ENCODE results near the gene TP53I13.

TP53I13 gene

DNA sequence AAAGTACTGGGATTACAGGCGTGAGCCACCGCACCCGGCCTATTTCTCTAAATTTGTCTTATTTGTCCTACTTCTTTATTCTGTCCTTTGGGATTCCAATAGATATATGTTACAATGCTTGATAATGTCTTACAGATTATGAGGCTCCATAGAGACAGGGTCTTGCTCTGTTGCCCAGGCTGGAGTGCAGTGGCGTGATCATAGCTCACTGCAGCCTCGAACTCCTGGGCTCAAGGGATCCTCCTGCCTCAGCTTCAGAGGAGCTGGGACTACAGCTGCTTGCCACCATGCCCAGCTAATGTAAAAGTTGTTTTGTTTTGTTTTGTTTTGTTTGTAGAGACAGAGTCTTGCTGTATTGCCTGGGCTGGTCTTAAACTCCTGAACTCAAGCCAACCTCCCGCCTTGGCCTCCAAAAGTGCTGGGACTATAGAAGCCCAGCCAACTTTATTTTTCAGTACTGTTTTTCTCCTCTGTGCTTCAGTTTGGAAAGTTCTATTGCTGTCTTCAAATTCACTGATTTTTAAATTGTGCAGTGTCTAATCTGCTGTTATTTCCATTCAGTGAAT, 34.7 kb downstream of the TP53I13 start (continued):
- TF ChIP-seq, protein P1, sequence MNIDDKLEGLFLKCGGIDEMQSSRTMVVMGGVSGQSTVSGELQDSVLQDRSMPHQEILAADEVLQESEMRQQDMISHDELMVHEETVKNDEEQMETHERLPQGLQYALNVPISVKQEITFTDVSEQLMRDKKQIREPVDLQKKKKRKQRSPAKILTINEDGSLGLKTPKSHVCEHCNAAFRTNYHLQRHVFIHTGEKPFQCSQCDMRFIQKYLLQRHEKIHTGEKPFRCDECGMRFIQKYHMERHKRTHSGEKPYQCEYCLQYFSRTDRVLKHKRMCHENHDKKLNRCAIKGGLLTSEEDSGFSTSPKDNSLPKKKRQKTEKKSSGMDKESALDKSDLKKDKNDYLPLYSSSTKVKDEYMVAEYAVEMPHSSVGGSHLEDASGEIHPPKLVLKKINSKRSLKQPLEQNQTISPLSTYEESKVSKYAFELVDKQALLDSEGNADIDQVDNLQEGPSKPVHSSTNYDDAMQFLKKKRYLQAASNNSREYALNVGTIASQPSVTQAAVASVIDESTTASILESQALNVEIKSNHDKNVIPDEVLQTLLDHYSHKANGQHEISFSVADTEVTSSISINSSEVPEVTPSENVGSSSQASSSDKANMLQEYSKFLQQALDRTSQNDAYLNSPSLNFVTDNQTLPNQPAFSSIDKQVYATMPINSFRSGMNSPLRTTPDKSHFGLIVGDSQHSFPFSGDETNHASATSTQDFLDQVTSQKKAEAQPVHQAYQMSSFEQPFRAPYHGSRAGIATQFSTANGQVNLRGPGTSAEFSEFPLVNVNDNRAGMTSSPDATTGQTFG (tag by site-specific recombination; IDR thresholded peaks at IDR 0.05; ENCODE audit: borderline replicate concordance) = no peak

DNA sequence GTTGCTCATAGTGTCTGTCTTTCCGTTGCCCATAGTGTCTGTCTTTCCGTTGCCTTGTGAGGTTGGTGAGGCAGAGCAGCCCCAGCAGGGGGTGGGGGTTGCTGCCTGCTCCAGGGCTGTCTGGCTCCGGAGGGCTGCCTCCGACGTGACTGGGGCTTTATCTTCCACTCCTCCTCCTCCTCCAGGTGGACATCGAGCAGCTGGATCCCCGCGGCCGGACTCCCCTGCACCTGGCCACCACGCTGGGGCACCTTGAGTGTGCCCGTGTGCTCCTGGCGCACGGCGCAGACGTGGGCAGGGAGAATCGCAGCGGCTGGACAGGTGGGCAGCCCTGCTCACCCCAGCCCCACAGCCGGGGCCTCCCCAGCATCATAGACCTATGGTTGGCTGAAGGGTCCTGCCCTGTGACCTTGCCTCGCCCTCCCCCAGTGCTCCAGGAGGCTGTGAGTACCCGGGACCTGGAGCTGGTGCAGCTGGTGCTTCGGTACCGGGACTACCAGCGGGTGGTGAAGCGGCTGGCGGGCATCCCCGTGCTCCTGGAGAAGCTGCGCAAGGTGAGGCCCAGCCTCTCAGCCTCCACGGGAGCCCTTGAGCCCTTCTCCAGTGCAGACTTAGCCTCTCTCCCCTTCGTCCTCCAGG, 39.2 kb downstream of the TP53I13 start:
- peaks cover 0 to 24% of the 10 kb centered on the region in 2 experiments; a peak in 2 of 3 replicates for H3K36me3 ChIP-seq (ENCODE audit: control insufficient read depth in 2 of 2, insufficient read depth in 1 of 2, low read length in 2 of 2)
- ChIA-PET POLR2A (no interaction called here), CTCF (interaction anchor here (2.0 kb wide), 1 partner anchor 16 kb away, joined by 10 read pairs; the partner anchor contains the start of gene ANKRD13B)
- no peaks in the 10 kb centered on the region for H3K4me1 ChIP-seq (ENCODE audit: control insufficient read depth, insufficient read depth, low read length)
- no peak overlapping the region for H3K4me3 ChIP-seq (ENCODE audit: low read depth, low read length)
- H3K27ac ChIP-seq (ENCODE audit: extremely low read depth, low read depth, low read length) = no peak overlapping the region
- TF ChIP-seq ZNF76 (tag by site-specific recombination; IDR thresholded peaks at IDR 0.05; ENCODE audit: borderline replicate concordance, low read depth) = no peak
- no peak for TF ChIP-seq ZNF391 (tag by site-specific recombination; IDR thresholded peaks at IDR 0.05; ENCODE audit: borderline replicate concordance, low read depth)
- TF ChIP-seq ZNF639 (tag by site-specific recombination; IDR thresholded peaks at IDR 0.05) = no peak
- TF ChIP-seq ATF2 (tag by site-specific recombination; IDR thresholded peaks at IDR 0.05; ENCODE audit: low read depth) = no peak
- no peak for TF ChIP-seq ZNF670 (tag by site-specific recombination; IDR thresholded peaks at IDR 0.05; ENCODE audit: low read depth)
- TF ChIP-seq BCL11A (tag by site-specific recombination; IDR thresholded peaks at IDR 0.05; ENCODE audit: low read depth) = no peak
- no peak for TF ChIP-seq SP2 (tag by site-specific recombination; IDR thresholded peaks at IDR 0.05)
- no peak for TF ChIP-seq HOXC10 (CRISPR knock-in tag; IDR thresholded peaks at IDR 0.05)
- no peak for TF ChIP-seq ZNF514 (tag by site-specific recombination; IDR thresholded peaks at IDR 0.05)
- TF ChIP-seq ZNF561 (tag by site-specific recombination; IDR thresholded peaks at IDR 0.05; ENCODE audit: borderline replicate concordance) = no peak
- TF ChIP-seq ZNF335 (tag by site-specific recombination; conservative IDR thresholded peaks at IDR 0.05) = no peak
- TF ChIP-seq ZNF239 (tag by site-specific recombination; IDR thresholded peaks at IDR 0.05) = no peak
- no peak for TF ChIP-seq PRDM1 (tag by site-specific recombination; IDR thresholded peaks at IDR 0.05)
- TF ChIP-seq SALL2 (tag by site-specific recombination; IDR thresholded peaks at IDR 0.05; ENCODE audit: borderline replicate concordance) = no peak
- no peak for TF ChIP-seq ZNF747 (tag by site-specific recombination; IDR thresholded peaks at IDR 0.05)
- no peak for TF ChIP-seq ZBTB21 (tag by site-specific recombination; IDR thresholded peaks at IDR 0.05)
- no peak for TF ChIP-seq ZBTB6 (tag by site-specific recombination; IDR thresholded peaks at IDR 0.05)
- TF ChIP-seq EGR2 (tag by site-specific recombination; IDR thresholded peaks at IDR 0.05; ENCODE audit: low read depth) = no peak
- no peak for TF ChIP-seq ZNF654 (tag by site-specific recombination; IDR thresholded peaks at IDR 0.05; ENCODE audit: low read depth)
- no peaks in the 10 kb centered on the region for H3K9me3 ChIP-seq (ENCODE audit: control insufficient read depth, insufficient read depth, low read depth, low read length)

Measured in HEK293 (cell line).